Gastroesophageal sphincter (tissue), 4 donors: ENCODE measurements around the gene PALMD. TPM values are rescaled to one million over a fixed set of nuclear protein-coding genes. Genes with fewer than 3 reads are reported as not detected.
A peak's percentile ranks its signal among the peaks of the same experiment; 100 is the strongest.

Experiments
- ATAC-seq: fragments of 150-250 bp; one replicate; pipeline ENCODE4 v1.9.1; 2016; ENCODE audit warnings: mild to moderate bottlenecking, moderate library complexity
- H3K27ac ChIP-seq, 4 donors: fragments of 200-600 bp; sonication (generic) in 3 of 4; 1 replicate in 3 of 4; 2 replicates in 1 of 4; pipeline ENCODE4 v1.5.1; 2016 to 2019
- H3K27me3 ChIP-seq: fragments of 200-600 bp; sonication (generic); one replicate; pipeline ENCODE4 v1.5.1; 2019
- H3K36me3 ChIP-seq, 2 donors: fragments of 200-600 bp; sonication (generic); one replicate each; pipeline ENCODE4 v1.5.1; 2019; ENCODE audit warnings: control low read depth in 1 of 2
- H3K4me1 ChIP-seq, 3 donors: fragments of 200-600 bp; sonication (generic); 1 replicate in 2 of 3; 2 replicates in 1 of 3; pipeline ENCODE4 v1.5.1; 2016 to 2019; ENCODE audit warnings: control low read depth in 2 of 3
- H3K4me3 ChIP-seq, 2 donors: fragments of 200-600 bp; sonication (generic); one replicate each; pipeline ENCODE4 v1.5.1; 2019; ENCODE audit warnings: mild to moderate bottlenecking in 1 of 2, moderate library complexity in 1 of 2
- H3K9me3 ChIP-seq, 3 donors: fragments of 200-600 bp; sonication (generic); one replicate each; pipeline ENCODE4 v1.5.1; 2017 to 2019; ENCODE audit warnings: control low read depth in 2 of 3
- CTCF ChIP-seq, 4 experiments: fragments of 200-600 bp in 2 of 4; fragments of 450-650 bp in 2 of 4; sonication (generic) in 1 of 4; IDR thresholded peaks; one replicate each; pipeline ENCODE4 v1.5.1; 2017 to 2019; ENCODE audit warnings: antibody characterized with exemption in 4 of 4, mild to moderate bottlenecking in 2 of 4, moderate library complexity in 2 of 4
- EP300 ChIP-seq: sonication (generic); formaldehyde crosslinking; IDR thresholded peaks from one replicate; pipeline ENCODE4 v1.6.1; 2017; ENCODE audit warnings: antibody characterized with exemption, mild to moderate bottlenecking
- POLR2A ChIP-seq, 2 donors: fragments of 450-650 bp; IDR thresholded peaks; one replicate each; pipeline ENCODE4 v1.6.1; 2017; ENCODE audit warnings: antibody characterized with exemption in 2 of 2, mild to moderate bottlenecking in 2 of 2, moderate library complexity in 1 of 2
- POLR2AphosphoS5 ChIP-seq: sonication (generic); formaldehyde crosslinking; IDR thresholded peaks from one replicate; pipeline ENCODE4 v1.6.1; 2017; ENCODE audit warnings: antibody characterized with exemption
- WGBS, 2 donors: methylation state at CpG; one replicate each; pipeline ENCODE4 v1.1.5; 2018; ENCODE audit warnings: low coverage in 1 of 2; 5-methylcytosine and 5-hydroxymethylcytosine counted together
- total RNA-seq, 4 donors: library from RNA; depleted of rRNA; stranded (reverse); fragments of >200 nt; gene quantifications; one replicate each; pipeline ENCODE4 v1.1.0, GENCODE V29; 2016

Gene PALMD
- total RNA-seq, 4 donors from 2014 or later, result 11.7 to 46.7 (median 23.8) TPM

DNA sequence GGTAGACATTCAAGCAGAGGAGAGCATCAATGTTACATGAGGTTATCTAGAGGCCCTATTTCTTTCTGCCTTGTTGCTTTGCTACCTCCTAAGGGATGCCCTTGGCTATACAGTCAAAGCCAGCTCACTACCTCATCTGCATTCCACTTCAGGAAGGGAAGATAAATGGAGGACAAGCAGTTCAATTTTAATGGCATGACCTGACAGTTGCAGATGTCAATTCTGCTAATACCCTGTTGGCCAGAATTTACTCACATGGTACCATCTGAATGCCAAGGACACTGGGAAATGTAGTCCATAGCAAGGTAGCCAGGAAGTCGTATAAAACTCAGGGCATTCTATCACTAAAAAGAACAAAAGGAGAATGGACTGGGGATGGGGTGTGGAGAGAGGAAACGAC lies 31.5 kb downstream of the PALMD start:
- WGBS, 2 donors, result 73 to 94% methylated on average over 2 of the region's 2 CpGs
- peaks cover under 1 to 23% (median 4%) of the 10 kb centered on the region in 3 donors for H3K4me1 ChIP-seq
- TF ChIP-seq CTCF (IDR thresholded peaks at IDR 0.05) (no peak), POLR2A (IDR thresholded peaks at IDR 0.05) (no peak), POLR2AphosphoS5 (no peak), EP300 (no peak)
- H3K4me3 ChIP-seq, result no peak overlapping the region
- ATAC-seq, result no peak
- H3K36me3 ChIP-seq, result peaks cover 0 to 13% of the 10 kb centered on the region in 2 donors
- H3K27ac ChIP-seq, result no peak overlapping the region
- no peaks in the 10 kb centered on the region for H3K27me3 ChIP-seq
- H3K9me3 ChIP-seq, result no peaks in the 10 kb centered on the region

GRCh38 chr1:99680270-99680669 lies 34.4 kb downstream of the PALMD start:
- ATAC-seq, result no peak
- WGBS, 2 donors, result 75% methylated on average over 1 of the region's 1 CpG; no CpG with 5 or more reads in 1 of the 2 donors
- no peaks in the 10 kb centered on the region for H3K27me3 ChIP-seq

GRCh38 chr1:99681583-99681982 lies 35.7 kb downstream of the PALMD start:
- Histone ChIP-seq H3K27ac (no peak overlapping the region), H3K4me1 (peaks cover 4 to 20% (median 8%) of the 10 kb centered on the region in 3 donors), H3K9me3 (no peaks in the 10 kb centered on the region), H3K36me3 (peaks cover 0 to 13% of the 10 kb centered on the region in 2 donors), H3K27me3 (no peaks in the 10 kb centered on the region), H3K4me3 (no peak overlapping the region)
- ATAC-seq, result no peak
- TF ChIP-seq POLR2AphosphoS5 (no peak), EP300 (no peak), POLR2A (IDR thresholded peaks at IDR 0.05) (no peak), CTCF (IDR thresholded peaks at IDR 0.05) (no peak)
- WGBS, 2 donors, result 78 to 100% methylated on average over 3 of the region's 3 CpGs

More at GRCh38 chr1:99680270-99680669, 34.4 kb downstream of the PALMD start:
- peaks cover 0 to 13% of the 10 kb centered on the region in 2 donors for H3K36me3 ChIP-seq
- no peak overlapping the region for H3K4me3 ChIP-seq
- no peak overlapping the region for H3K27ac ChIP-seq
- peaks cover 1 to 9% (median 4%) of the 10 kb centered on the region in 3 donors for H3K4me1 ChIP-seq
- no peaks in the 10 kb centered on the region for H3K9me3 ChIP-seq
- TF ChIP-seq CTCF (IDR thresholded peaks at IDR 0.05), result no peak
- TF ChIP-seq POLR2A (IDR thresholded peaks at IDR 0.05), result no peak
- no peak for TF ChIP-seq EP300
- no peak for TF ChIP-seq POLR2AphosphoS5

DNA sequence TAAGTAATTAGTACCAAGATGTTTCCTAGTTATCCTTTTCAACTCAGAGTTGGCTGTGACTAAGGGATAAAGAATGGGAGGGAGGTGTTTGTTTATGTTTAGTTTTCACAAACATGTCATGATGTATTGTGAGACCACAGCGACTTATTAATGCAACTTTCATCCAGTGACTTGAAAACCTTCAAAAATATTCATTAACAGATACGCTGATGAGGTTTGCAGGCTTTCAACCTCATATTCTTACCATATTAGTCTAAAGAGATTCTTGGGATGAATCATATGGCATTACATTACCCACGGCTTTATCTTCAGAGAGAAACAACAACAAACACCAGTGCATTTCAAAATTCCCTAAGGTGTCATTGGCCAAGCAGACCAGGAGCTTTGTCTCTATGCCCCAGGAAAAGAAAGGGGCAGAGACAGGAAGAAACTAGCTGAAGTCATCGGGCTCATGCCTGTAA lies 36.4 kb downstream of the PALMD start:
- H3K4me1 ChIP-seq, result peaks cover 4 to 20% (median 8%) of the 10 kb centered on the region in 3 donors
- H3K4me3 ChIP-seq, result no peak overlapping the region
- ATAC-seq, result no peak
- H3K27me3 ChIP-seq, result no peaks in the 10 kb centered on the region
- H3K36me3 ChIP-seq, result peaks cover 0 to 15% of the 10 kb centered on the region in 2 donors
- H3K27ac ChIP-seq, result no peak overlapping the region
- no peaks in the 10 kb centered on the region for H3K9me3 ChIP-seq
- TF ChIP-seq POLR2AphosphoS5, result no peak
- no peak for TF ChIP-seq EP300
- no peak for TF ChIP-seq POLR2A (IDR thresholded peaks at IDR 0.05)
- TF ChIP-seq CTCF (IDR thresholded peaks at IDR 0.05), result no peak
- WGBS, 2 donors, result 67 to 88% methylated on average over 4 of the region's 4 CpGs

DNA sequence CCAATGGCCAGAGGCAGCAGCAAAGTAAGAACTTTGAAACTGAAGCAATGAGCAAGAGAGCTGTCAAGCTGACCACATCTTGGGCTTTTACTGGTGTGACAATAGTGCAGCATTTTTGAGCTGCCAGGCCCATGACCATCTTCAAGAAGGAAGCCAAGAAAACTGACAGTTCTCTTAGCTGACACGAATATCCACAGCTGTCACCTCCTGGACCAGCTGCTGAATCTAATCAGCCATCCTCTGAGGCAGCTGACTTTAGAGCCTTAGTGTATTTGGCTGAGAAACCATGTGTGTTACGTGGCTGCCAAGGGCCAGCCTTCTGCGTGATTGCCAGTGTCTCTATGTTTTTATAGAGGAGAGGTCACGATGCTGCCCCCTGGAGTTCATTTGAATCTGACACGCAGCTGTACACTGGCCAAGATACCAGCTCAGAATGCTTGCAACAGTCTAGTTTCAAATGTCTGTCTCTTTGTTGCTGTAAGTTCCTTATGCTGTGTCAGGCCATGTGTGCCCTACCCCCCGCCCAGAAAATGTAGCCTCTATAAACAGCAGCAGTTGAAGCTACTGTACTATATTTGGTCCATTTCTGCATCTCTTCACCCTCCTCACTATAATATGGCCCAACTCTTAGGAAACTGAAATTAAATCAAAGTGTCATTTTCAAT lies 39.7 kb downstream of the PALMD start:
- Histone ChIP-seq H3K27ac (peak overlapping the region in 3 of 4 donors; percentile 54 to 68 (median 63)), H3K4me3 (no peak overlapping the region), H3K36me3 (peaks cover 0 to 26% of the 10 kb centered on the region in 2 donors), H3K27me3 (no peaks in the 10 kb centered on the region), H3K9me3 (no peaks in the 10 kb centered on the region), H3K4me1 (peaks cover 4 to 20% (median 8%) of the 10 kb centered on the region in 3 donors)
- 8 to 18% methylated on average over 3 to 6 of the region's 6 CpGs for WGBS, 2 donors
- ATAC-seq, result peak; percentile 90
- TF ChIP-seq CTCF (IDR thresholded peaks at IDR 0.05) (peak; percentile 36 to 71 (median 45)), POLR2A (IDR thresholded peaks at IDR 0.05) (no peak), POLR2AphosphoS5 (peak; percentile 56)
